Measurements from ENCODE around the gene CYP4F2. TPM values are rescaled to one million over a fixed set of nuclear protein-coding genes. Genes with fewer than 3 reads are reported as not detected.
"Not testable (repeated sequence)": the region's sequence is repeated elsewhere in the genome, so short reads cannot be mapped to it uniquely, and the experiment has no call there.

The CYP4F2 gene
- total and polyA plus RNA-seq, 2 donors (not counting 3 experiments of a cell fraction or from before 2014, with no cell fraction given): not detected

DNA sequence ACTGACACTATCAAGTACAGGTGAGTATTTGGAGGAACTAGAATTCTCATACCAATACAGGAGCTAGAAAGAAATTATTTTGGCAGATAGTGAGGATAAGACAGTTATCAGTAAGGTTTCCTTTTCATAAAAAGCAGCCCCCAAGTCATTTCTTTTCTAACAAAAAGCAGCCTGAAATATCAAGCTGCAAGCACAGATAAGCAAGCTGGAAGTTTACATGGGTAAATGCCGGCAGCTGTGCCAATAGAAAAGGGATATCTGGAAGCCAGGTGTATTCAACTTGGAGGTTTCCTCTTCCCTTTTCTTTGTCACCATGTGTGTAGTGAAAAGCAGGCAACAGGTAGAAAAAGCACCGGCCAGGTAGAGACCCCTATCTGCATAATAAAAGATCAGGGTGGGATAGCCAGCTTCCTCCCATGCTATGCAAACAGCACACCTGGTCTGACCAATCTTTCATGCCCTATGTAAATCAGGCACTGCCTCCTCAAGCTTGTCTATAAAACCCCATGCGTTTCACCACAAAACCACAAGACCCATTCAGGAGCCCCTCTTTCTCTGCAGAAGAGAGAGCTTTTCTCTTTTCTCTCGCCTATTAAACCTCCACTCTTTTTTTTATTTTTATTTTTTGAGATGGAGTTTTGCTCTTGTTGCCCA, 22.9 kb downstream of the CYP4F2 start:
- dilution Hi-C loops (cut with MboI; ENCODE audit: extremely low pct_ligation_motif_present, low sequenced_read_pairs): no loop called here
- Histone ChIP-seq H3K4me2 (ENCODE audit: insufficient read depth, low read length) (no peak overlapping the region), H3K9me1 (replicated peaks; ENCODE audit: control insufficient read depth, extremely low read depth, insufficient read depth, low read length) (no peaks in the 10 kb centered on the region), H3K36me3 (ENCODE audit: control insufficient read depth in 2 of 2, extremely low read depth in 1 of 2, insufficient read depth in 2 of 2, low read length in 2 of 2) (no peaks in the 10 kb centered on the region), H3K9me3 (replicated peaks; ENCODE audit: control insufficient read depth, insufficient read depth, low read length) (no peaks in the 10 kb centered on the region), H3K79me2 (ENCODE audit: control insufficient read depth, insufficient read depth, low read length) (no peaks in the 10 kb centered on the region), H3K4me3 (replicated peaks in 1 of 3; ENCODE audit: insufficient read depth in 1 of 3, low read depth in 1 of 3, low read length in 3 of 3) (no peak overlapping the region), H3K27ac (ENCODE audit: insufficient read depth, low read depth, low read length) (no peak overlapping the region), H3K27me3 (ENCODE audit: control insufficient read depth in 2 of 2, insufficient read depth in 2 of 2, low read length in 2 of 2) (no peaks in the 10 kb centered on the region), H4K20me1 (replicated peaks; ENCODE audit: control insufficient read depth, extremely low read depth, insufficient read depth, low read length) (no peaks in the 10 kb centered on the region), H2AFZ (ENCODE audit: low read depth, low read length) (no peak overlapping the region), H3K4me1 (ENCODE audit: control insufficient read depth, extremely low read depth, insufficient read depth, low read length) (no peaks in the 10 kb centered on the region), H3K9ac (replicated peaks; ENCODE audit: extremely low read depth, insufficient read depth, low read length) (no peak overlapping the region)
- no TSS peak for BruUV-seq (replicated peaks)
- FAIRE-seq: no peak
- DNase-seq (ENCODE audit: low read depth, low spot score): no peak
- intact Hi-C loops (cut with micrococcal nuclease): no loop called here
- CTCF ChIA-PET: no interaction called here
- POLR2A ChIA-PET: no interaction called here
- no peak for TF ChIP-seq JUN (IDR thresholded peaks at IDR 0.05; ENCODE audit: borderline replicate concordance, insufficient read depth, insufficient read length, low read depth)
- no peak for TF ChIP-seq FOS (IDR thresholded peaks at IDR 0.05; ENCODE audit: borderline replicate concordance, insufficient read depth, low read length)

DNA sequence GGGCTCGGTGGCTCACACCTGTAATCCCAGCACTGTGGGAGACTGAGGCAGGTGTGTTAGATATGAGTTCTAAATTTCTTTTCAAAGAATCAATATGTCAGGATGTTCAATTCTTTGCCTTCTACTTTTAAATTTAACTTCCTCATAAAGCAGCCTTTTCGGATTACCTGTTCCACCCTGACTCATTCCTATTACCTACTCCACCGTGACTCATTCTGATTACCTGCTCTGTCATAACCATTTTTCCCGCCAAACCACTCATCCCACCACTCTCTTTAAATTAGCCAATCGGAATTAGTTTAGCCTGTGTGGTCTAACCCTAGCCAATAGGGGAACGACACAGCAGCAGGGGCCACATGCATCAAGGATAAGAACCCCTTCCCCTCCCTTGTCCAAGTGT, 24.1 kb downstream of the CYP4F2 start:
- H3K9me1 ChIP-seq (replicated peaks; ENCODE audit: control insufficient read depth, extremely low read depth, insufficient read depth, low read length); H3K9me3 ChIP-seq (replicated peaks; ENCODE audit: control insufficient read depth, insufficient read depth, low read length); FAIRE-seq; H3K9ac ChIP-seq (replicated peaks; ENCODE audit: extremely low read depth, insufficient read depth, low read length); H3K27me3 ChIP-seq (ENCODE audit: control insufficient read depth in 2 of 2, insufficient read depth in 2 of 2, low read length in 2 of 2); H3K27ac ChIP-seq (ENCODE audit: insufficient read depth, low read depth, low read length); dilution Hi-C loops (cut with MboI; ENCODE audit: extremely low pct_ligation_motif_present, low sequenced_read_pairs); H2AFZ ChIP-seq (ENCODE audit: low read depth, low read length); H3K4me1 ChIP-seq (ENCODE audit: control insufficient read depth, extremely low read depth, insufficient read depth, low read length); BruUV-seq (replicated peaks); H3K36me3 ChIP-seq (ENCODE audit: control insufficient read depth in 2 of 2, extremely low read depth in 1 of 2, insufficient read depth in 2 of 2, low read length in 2 of 2); CTCF ChIA-PET; H3K4me3 ChIP-seq (replicated peaks in 1 of 3; ENCODE audit: insufficient read depth in 1 of 3, low read depth in 1 of 3, low read length in 3 of 3); H4K20me1 ChIP-seq (replicated peaks; ENCODE audit: control insufficient read depth, extremely low read depth, insufficient read depth, low read length); POLR2A ChIA-PET; H3K79me2 ChIP-seq (ENCODE audit: control insufficient read depth, insufficient read depth, low read length); DNase-seq (ENCODE audit: low read depth, low spot score); intact Hi-C loops (cut with micrococcal nuclease); H3K4me2 ChIP-seq (ENCODE audit: insufficient read depth, low read length): not testable (repeated sequence)

Measured in endothelial cell of umbilical vein (primary cell).